GM12878 (cell line): ENCODE data around the gene ZDHHC14.
"Not testable (repeated sequence)": the region's sequence is repeated elsewhere in the genome, so short reads cannot be mapped to it uniquely, and the experiment has no call there.

Experiments
- CEBPB ChIP-seq, 2 experiments: fragments of 150-350 bp in 1 of 2; IDR thresholded peaks; 2 replicates each; pipeline ENCODE4 v1.6.1; 2012 to 2014; ENCODE audit warnings: low read depth in 2 of 2, low read length in 2 of 2, borderline replicate concordance in 1 of 2, inconsistent platforms in 1 of 2
- EP300 ChIP-seq, 2 experiments: fragments of 150-350 bp in 1 of 2; IDR thresholded peaks; 2 replicates each; pipeline ENCODE4 v1.6.1; 2011 to 2012; ENCODE audit warnings: low read depth in 2 of 2, low read length in 2 of 2, borderline replicate concordance in 1 of 2, improper control_type of control experiment in 1 of 2, inconsistent platforms in 1 of 2; ENCODE audit not compliant: control insufficient read depth in 1 of 2
- JUNB ChIP-seq: IDR thresholded peaks from 2 replicates; pipeline ENCODE4 v1.6.1; 2016; ENCODE audit warnings: antibody characterized with exemption, mild to moderate bottlenecking
- NFIC ChIP-seq: IDR thresholded peaks from 2 replicates; pipeline ENCODE4 v1.6.1; 2012; ENCODE audit warnings: low read depth, mild to moderate bottlenecking, inconsistent platforms, low read length, moderate library complexity
- PAX8 ChIP-seq: fragments of 450-650 bp; IDR thresholded peaks from 2 replicates; pipeline ENCODE4 v1.6.1; 2017; ENCODE audit warnings: mild to moderate bottlenecking, moderate library complexity
- POLR2A ChIP-seq: IDR thresholded peaks from 2 replicates; pipeline ENCODE4 v1.6.1; 2011; ENCODE audit warnings: low read depth, mild to moderate bottlenecking, low read length
- SREBF2 ChIP-seq: IDR thresholded peaks from 2 replicates; pipeline ENCODE4 v1.6.1; 2012; ENCODE audit warnings: mild to moderate bottlenecking, low read length
- ZNF24 ChIP-seq: fragments of 450-650 bp; IDR thresholded peaks from 2 replicates; pipeline ENCODE4 v1.6.1; 2017; ENCODE audit warnings: antibody characterized with exemption, mild to moderate bottlenecking
- TF ChIP-seq, protein P1 (sequence below): fragments of 450-650 bp; formaldehyde crosslinking; IDR thresholded peaks from 2 replicates; pipeline ENCODE4 v1.4.0; 2020; ENCODE audit warnings: mild to moderate bottlenecking, moderate library complexity
- TF ChIP-seq, protein P2 (sequence below), 3 experiments: IDR thresholded peaks in 2 of 3; conservative IDR thresholded peaks in 1 of 3; 2 replicates each; pipeline ENCODE4 v1.5.1; 2011; ENCODE audit warnings: low read depth in 3 of 3, low read length in 3 of 3, mild to moderate bottlenecking in 3 of 3, control low read depth in 2 of 3, moderate library complexity in 2 of 3, inconsistent platforms in 1 of 3, mixed read lengths in 1 of 3; ENCODE audit not compliant: control insufficient read depth in 2 of 3, insufficient read depth in 1 of 3; ENCODE audit errors: extremely low read depth in 1 of 3

DNA sequence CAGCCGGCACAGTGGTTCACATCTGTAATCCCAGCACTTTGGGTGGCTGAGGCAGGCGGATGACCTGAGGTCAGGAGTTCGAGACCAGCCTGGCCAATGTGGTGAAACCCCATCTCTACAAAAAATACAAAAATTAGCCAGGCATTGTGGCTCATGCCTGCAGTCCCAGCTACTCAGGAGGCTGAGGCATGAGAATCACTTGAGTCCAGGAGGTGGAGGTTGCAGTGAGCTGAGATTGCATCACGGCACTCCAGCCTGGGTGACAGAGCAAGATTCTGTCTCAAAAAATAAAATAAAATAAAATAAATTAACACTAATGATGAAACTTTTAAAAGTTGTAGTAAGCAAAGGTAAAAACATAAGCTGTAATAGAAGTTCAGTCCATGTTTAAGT lies 82.7 kb downstream of the ZDHHC14 start:
- TF ChIP-seq ZNF24; JUNB; NFIC; POLR2A; CEBPB (IDR thresholded peaks at IDR 0.05; ENCODE audit: borderline replicate concordance in 1 of 2, low read depth in 2 of 2, low read length in 2 of 2); PAX8; EP300 (IDR thresholded peaks at IDR 0.05; ENCODE audit: borderline replicate concordance in 1 of 2, control insufficient read depth in 1 of 2, low read depth in 2 of 2, low read length in 2 of 2); SREBF2: not testable (repeated sequence)
- TF ChIP-seq, protein P1, sequence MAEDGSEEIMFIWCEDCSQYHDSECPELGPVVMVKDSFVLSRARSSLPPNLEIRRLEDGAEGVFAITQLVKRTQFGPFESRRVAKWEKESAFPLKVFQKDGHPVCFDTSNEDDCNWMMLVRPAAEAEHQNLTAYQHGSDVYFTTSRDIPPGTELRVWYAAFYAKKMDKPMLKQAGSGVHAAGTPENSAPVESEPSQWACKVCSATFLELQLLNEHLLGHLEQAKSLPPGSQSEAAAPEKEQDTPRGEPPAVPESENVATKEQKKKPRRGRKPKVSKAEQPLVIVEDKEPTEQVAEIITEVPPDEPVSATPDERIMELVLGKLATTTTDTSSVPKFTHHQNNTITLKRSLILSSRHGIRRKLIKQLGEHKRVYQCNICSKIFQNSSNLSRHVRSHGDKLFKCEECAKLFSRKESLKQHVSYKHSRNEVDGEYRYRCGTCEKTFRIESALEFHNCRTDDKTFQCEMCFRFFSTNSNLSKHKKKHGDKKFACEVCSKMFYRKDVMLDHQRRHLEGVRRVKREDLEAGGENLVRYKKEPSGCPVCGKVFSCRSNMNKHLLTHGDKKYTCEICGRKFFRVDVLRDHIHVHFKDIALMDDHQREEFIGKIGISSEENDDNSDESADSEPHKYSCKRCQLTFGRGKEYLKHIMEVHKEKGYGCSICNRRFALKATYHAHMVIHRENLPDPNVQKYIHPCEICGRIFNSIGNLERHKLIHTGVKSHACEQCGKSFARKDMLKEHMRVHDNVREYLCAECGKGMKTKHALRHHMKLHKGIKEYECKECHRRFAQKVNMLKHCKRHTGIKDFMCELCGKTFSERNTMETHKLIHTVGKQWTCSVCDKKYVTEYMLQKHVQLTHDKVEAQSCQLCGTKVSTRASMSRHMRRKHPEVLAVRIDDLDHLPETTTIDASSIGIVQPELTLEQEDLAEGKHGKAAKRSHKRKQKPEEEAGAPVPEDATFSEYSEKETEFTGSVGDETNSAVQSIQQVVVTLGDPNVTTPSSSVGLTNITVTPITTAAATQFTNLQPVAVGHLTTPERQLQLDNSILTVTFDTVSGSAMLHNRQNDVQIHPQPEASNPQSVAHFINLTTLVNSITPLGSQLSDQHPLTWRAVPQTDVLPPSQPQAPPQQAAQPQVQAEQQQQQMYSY = not testable (repeated sequence)
- TF ChIP-seq, protein P2, sequence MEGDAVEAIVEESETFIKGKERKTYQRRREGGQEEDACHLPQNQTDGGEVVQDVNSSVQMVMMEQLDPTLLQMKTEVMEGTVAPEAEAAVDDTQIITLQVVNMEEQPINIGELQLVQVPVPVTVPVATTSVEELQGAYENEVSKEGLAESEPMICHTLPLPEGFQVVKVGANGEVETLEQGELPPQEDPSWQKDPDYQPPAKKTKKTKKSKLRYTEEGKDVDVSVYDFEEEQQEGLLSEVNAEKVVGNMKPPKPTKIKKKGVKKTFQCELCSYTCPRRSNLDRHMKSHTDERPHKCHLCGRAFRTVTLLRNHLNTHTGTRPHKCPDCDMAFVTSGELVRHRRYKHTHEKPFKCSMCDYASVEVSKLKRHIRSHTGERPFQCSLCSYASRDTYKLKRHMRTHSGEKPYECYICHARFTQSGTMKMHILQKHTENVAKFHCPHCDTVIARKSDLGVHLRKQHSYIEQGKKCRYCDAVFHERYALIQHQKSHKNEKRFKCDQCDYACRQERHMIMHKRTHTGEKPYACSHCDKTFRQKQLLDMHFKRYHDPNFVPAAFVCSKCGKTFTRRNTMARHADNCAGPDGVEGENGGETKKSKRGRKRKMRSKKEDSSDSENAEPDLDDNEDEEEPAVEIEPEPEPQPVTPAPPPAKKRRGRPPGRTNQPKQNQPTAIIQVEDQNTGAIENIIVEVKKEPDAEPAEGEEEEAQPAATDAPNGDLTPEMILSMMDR (IDR thresholded peaks at IDR 0.05 in 2 of 3, conservative IDR thresholded peaks at IDR 0.05 in 1 of 3; ENCODE audit: control insufficient read depth in 2 of 3, extremely low read depth in 1 of 3, insufficient read depth in 1 of 3, low read depth in 3 of 3, low read length in 3 of 3) = not testable (repeated sequence)
